Stimulated activated naive CD8-positive, alpha-beta T cell treated with anti-CD3 and anti-CD28 coated beads, Interleukin-15, Interleukin-2, amounts not matched to agents 100 U/mL and 50 U/mL, for 24 hours (primary cell): ENCODE measurements around the gene KANSL2.
"Not testable (repeated sequence)": the region's sequence is repeated elsewhere in the genome, so short reads cannot be mapped to it uniquely, and the experiment has no call there.

Experiments
- ATAC-seq: fragments of 150-1000 bp; cut with Tn5 transposase; one replicate; pipeline ENCODE4 v1.10.0; 2021
- DNase-seq: peaks from one replicate; pipeline ENCODE4 v3.0.0; 2021

The KANSL2 gene

DNA sequence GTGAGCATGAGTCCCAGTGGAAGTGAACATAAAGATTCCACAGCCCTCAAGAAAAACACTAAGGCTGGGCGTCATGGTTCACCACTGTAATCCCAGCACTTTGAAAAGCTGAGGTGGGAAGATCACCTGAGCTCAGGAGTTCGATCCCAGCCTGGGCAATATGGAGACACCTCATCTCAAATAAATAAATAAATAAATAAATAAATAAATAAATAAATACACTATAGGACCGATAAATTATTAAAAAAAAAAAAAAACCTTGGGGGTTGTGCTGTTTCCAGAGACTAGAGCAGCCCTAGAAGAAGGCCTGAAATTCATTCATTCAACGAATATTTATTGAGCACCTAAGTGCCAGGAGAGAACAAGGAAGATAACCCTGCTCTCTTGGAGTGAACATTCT lies 1.5 kb upstream of the KANSL2 start:
- DNase-seq, result no peak
- ATAC-seq, result no peak

DNA sequence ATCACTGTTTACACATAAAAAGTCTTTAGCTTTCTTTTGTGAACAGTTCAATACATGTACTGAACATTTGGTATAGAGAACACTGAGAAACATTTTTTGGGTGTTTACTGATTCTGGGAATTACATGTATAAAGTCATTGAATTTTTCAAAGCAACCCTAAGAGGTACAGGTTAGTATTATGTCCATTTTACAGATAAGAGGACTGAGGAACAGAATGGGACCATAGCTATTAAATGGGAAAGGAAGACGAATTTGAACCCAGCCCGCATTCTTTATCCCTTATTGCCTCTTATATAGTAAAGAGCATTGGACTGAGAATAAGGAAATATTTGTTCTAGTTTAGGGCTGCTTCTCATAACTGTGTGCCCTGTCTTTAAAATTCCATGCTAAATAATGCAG lies 889 bp upstream of the KANSL2 start:
- DNase-seq, result no peak
- no peak for ATAC-seq

DNA sequence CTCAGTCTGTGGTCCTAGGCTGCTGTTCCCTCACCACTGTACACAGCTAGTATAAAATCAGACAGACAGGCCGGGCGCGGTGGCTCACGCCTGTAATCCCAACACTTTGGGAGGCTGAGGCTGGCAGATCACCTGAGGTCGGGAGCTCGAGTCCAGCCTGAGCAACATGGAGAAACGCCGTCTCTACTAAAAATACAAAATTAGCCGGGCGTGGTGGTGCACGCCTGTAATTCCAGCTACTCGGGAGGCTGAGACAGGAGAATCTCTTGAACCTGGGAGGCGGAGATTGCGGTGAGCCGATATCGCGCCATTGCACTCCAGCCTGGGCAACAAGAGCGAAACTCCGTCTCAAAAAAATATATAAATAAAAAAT lies 481 bp upstream of the KANSL2 start:
- not testable (repeated sequence) for ATAC-seq, DNase-seq

DNA sequence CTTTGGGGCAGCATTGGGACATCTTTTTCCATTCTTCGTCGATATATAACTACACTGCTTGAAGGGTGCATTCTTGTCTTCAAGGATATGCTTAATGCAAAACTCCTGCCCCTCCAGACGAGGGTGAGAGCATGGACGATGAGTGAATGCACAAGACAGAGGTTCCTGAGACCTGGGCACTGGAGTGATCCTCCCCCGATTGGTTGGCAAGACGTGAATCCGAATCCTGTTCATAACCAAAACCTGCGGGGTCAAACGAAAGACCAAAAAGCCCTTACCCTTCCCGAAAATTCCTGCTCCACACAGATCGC lies 684 bp downstream of the KANSL2 start:
- DNase-seq, result no peak

DNA sequence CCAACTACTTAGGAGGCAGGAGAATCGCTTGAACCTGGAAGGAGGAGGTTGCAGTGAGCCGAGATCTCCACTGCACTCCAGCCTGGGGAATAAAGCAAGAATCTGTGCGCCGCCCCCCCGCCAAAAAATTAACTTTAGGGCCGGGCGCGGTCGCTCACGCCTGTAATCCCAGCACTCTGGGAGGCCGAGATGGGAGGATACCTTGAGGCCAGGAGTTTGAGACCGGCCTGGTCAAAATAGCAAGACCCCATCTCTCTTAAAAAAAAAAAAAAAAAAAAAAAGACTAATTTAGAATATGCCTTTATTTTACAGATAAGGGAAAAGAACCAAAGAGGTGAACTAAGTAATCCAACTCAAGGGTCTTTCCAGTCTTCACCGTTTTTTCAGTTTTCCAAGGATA lies 1.2 kb downstream of the KANSL2 start:
- no peak for DNase-seq
- no peak for ATAC-seq

More for the DNA sequence above, 684 bp downstream of the KANSL2 start:
- no peak for ATAC-seq

DNA sequence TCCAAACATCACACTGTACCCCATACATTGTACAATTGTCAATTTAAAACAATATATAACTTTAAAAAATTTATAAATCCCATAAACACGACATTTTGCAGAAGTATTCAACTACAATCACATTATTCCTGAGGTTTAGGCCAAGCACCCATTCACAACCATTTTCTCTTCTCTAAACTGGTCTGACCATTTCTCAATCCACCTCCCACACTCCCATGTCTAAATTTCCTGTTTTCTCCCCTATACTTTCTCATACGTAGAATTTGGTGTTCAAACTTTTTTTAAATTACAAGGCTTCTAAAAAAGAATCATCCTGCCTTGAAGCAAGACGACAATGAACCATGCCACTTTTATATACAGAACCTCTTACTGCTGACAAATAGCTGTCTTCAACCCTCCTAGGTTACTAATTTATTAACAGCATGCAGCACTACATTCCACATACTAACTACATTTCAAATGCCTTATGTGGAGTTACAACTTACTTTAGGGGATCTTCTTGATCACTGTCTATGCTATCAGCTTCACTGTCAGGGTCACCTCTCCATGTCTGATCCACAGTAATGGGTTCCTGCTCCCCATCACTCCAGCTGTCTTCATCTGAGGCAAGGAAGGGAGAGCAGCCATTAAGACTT lies 3.4 kb downstream of the KANSL2 start:
- ATAC-seq, result no peak
- DNase-seq, result no peak

DNA sequence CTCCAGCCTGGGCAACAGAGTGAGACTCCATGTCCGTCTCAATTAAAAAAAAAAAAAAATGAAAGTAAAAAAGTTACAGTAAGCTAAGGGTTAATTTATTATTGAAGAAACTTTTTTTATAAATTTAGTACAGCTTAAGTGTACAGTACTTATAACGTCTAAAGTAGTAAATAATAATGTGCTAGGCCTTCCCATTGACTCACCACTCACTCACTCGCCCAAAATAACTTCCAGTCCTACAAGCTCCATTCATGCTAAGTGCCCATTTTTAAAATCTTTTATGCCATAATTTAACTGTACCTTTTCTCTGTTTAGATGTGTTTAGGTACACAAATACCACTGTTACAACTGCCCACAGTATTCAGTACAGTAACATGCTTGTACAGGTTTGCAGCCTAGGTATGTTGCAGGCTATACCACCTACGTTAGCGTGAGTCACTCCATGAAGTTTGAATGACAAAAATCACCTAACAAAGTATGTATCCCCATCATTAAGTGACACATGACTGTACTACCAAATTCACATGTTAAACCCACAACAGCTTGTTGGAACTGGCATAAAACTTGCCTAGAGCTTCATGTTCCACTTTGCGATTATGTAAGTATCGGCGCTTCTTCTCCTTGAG lies 10.7 kb downstream of the KANSL2 start:
- no peak for DNase-seq
- ATAC-seq, result no peak

DNA sequence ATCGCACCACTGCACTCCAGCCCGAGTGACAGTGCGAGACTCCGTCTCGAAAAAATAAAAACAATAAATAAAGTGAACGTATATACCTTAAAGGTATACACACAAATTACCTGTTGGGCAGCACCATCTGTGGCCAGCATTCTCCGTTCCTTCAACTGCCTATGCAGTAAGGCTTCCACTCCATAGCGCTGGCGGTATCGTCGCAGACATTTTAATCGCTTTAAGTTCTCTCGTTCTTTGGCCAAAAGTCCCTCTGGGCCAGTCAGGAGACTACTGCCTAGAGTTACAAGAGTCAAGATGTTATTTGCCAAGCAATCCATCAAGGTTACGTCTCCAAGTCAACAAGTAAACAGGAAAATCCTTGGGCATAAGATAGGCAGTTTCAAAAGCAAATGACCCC lies 13.0 kb downstream of the KANSL2 start:
- ATAC-seq (no peak), DNase-seq (no peak)

DNA sequence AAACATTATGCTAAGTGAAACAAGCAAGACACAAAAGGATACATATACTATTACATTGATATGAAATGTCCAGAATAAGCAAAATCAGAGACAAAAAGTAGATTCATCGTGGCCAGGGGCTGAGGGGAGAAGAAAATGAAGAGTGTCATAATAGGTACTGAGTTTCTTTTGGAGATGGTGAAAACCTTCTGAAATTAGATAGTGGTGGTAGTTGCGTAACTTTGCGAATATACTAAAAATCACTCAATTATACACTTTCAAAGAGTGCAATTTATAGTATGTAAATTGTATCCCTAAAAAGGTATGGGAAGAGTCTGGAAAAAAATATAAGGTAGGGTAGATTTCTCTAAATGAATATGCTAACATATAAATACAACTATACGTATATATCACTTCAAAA lies 22.2 kb downstream of the KANSL2 start:
- ATAC-seq (no peak), DNase-seq (no peak)

DNA sequence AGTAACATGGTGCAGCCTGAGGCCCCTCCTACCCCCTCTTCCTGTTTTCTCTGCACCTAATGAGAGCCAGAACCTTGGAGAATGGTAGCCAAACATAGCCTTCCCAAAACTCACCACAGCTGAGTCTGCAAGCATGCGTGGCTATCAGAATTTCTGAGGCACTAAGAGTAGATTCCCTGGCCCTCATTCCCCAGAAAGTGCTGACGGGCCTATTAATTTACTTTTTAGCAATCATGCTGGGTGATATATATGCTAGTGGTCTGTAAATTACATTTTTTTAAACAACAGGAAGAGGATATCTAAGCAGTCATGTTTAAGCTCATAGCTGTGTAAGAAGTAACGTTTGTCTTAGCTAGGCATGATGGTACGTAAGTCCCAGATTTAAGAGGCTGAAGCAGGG lies 30.4 kb downstream of the KANSL2 start:
- no peak for DNase-seq
- ATAC-seq, result no peak

DNA sequence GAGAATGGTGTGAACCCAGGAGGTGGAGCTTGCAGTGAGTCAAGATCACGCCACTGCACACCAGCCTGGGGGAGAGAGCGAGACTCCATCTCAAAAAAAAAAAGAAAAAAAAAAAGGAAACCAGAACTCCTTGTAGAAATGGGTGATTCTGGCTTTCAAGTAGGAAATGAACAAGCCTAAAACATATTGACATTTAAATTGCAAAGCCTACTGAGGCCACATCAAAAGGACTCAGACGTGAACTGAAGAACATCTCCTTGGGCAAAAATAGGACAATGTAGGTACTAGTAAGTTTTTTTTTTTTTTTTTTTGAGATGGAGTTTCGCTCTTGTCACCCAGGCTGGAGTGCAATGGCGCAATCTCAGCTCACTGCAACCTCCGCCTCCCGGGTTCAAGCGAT lies 36.7 kb downstream of the KANSL2 start:
- not testable (repeated sequence) for DNase-seq
- ATAC-seq, result peak; percentile 52

DNA sequence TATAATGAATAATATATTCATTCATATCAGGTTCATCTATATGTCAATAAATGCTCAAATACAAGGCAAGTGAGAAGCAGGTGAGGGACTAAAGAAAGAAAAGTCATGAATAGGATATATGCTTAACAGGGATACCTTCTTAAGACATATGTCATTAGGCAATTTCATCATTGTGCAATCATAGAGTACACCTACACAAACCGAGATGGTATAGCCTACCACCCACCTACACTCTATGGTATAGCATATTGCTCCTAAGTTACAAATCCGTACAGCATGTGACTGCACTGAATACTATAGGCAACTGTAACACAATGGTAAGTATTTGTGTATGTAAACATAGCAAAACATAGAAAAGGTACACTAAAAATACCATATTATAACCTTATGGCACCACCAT lies 39.0 kb downstream of the KANSL2 start:
- ATAC-seq (no peak), DNase-seq (no peak)

DNA sequence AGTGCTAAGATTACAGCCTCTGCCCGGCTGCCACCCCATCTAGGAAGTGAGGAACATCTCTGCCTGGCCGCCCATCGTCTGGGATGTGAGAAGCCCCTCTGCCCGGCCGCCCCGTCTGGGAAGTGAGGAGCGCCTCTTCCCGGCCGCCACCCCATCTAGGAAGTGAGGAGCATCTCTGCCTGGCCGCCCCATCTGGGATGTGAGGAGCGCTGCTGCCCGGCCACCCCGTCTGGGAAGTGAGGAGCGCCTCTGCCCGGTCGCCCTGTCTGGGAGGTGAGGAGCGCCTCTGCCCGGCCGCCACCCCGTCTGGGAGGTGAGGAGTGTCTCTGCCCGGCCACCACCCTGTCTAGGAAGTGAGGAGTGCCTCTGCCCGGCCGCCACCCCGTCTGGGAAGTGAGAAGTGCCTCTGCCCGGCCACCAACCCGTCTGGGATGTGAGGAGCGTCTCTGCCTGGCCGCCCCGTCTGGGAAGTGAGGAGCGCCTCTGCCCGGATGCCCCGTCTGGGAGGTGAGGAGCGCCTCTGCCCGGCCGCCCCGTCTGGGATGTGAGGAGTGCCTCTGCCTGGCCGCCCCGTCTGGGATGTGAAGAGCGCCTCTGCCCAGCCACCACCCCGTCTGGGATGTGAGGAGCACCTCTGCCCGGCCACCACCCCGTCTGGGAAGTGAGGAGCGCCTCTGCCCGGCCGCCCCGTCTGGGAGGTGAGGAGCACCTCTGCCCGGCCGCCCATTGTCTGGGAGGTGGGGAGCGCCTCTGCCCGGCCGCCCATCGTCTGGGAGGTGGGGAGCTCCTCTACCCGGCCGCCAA lies 40.1 kb downstream of the KANSL2 start:
- ATAC-seq, DNase-seq: not testable (repeated sequence)

DNA sequence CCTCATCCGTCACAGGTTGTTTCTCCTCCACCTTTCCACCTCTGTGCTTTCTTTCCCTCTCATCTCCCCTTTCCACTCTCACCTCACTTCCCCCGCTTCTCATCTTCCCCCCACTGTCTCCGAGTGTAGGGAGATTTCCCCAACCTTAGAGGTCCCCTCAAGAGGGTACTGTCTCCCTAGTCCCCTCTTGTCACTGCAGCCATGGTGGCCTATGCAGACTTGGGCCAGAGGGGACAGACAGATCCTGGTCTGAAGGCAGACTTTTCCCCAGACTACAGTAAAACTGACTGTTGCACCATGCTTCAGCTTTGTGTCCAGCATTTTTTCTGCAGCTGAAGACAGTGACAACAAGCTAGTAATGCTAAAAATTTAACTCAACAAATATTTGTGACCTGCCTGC lies 41.2 kb downstream of the KANSL2 start:
- ATAC-seq (no peak), DNase-seq (no peak)

DNA sequence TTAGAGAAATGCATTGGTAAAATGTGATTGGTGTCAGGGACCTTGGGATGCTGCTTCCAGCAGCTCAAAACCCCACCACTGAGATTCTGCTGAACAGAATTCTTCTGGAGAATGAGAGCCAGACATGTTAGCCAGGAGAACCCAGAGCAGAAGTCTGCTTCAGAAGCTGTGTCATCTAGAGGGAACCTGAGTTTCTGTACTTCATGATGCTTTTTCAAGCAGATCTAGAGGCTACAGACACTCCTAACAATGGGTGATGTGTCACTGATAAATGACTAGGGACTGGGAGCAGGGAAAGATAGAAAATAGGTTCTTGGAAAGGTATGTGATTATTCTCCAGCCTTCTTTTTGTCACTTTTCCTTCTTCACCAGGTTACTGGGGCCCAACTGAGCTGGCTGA lies 41.6 kb downstream of the KANSL2 start:
- DNase-seq, result no peak
- ATAC-seq, result no peak

DNA sequence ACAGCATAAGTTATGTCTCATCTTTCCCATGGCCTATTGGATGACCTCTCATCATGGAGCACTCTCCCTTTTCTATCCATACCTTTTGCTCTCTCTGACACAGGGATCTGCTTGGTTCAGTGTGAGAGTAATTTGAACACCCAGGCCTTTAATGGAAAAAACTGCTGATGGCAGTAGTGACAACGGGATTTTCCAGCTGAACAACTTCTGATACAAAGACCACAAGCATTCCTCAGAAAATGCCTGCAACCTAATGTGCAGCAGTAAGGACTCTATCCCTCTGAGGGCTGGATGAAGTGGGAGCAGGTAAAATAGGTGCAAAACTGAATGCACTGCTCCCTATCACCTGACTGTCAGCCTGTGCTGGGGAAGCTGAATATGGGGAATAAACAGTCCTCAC lies 51.0 kb downstream of the KANSL2 start:
- ATAC-seq, result no peak
- DNase-seq, result no peak

DNA sequence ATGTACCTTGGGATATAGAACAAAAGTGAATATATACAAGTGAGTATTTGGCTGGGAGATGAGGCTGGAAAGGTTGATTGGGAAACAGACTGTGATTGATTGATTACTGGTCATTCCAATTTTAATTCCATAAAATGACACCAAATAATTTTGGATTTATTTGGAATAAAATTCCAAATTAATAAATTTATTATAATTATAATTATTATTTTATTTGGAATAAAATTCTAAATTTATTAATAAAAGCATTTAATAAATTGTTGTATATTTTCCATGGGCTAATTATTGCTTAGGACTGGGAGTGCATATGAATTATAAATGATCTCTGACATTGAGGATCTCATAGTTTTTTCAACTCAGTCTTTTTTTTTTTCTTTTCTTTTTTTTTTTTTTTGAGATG lies 51.7 kb downstream of the KANSL2 start:
- no peak for ATAC-seq

DNA sequence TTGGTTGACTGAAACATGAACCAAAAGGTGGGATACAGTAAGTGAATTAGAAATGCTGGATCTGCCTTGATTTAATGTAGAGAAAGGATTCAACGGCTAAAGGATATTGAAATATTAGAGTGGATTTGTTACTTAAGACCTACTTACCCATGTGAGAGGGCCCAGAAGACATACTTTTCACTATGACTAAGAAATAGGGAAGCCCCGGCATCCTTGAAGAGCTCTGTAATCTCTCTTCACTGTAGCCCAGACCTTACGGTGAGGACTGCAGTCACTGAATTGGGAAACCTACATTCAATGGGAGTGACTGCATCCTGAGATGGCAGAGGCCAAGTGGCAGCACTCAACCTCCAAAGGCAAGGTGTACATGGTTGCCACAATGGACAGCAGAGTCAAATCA lies 52.5 kb downstream of the KANSL2 start:
- no peak for ATAC-seq
- DNase-seq, result no peak

More for the DNA sequence above, 51.7 kb downstream of the KANSL2 start:
- DNase-seq, result no peak

DNA sequence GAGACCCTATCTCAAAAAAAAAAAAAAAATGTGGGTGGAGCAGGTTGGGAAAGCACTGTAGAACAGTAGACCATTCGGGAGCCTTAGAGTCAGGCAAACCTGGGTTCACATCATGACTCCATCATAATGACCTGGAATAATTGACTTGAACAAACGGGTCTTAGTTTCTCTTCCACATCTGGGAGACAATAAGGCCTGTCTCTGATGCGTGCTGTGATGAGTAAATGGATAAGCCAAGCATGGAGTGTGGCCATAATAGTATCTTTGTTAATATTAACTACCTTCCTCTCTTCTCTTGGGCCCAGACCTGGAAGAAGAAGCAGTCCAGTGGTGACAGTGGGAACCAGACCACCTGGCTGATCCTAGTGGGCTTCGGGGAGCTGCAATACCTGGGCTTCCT lies 54.5 kb downstream of the KANSL2 start:
- DNase-seq (no peak), ATAC-seq (no peak)

DNA sequence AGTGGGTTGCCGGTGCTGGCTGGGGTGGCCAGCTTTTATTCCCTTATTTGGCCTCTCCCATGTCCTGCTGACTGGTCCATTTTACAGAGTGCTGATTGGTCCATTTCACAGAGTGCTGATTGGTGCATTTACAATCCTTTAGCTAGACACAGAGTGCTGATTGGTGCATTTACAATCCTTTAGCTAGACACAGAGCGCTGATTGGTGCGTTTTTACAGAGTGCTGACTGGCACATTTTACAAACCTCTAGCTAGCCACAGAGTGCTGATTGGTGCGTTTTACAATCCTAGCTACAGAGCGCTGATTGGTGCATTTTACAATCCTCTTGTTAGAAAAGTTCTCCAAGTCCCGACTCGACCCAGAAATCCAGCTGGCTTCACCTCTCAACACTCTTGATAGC lies 59.0 kb downstream of the KANSL2 start:
- DNase-seq, ATAC-seq: not testable (repeated sequence)

DNA sequence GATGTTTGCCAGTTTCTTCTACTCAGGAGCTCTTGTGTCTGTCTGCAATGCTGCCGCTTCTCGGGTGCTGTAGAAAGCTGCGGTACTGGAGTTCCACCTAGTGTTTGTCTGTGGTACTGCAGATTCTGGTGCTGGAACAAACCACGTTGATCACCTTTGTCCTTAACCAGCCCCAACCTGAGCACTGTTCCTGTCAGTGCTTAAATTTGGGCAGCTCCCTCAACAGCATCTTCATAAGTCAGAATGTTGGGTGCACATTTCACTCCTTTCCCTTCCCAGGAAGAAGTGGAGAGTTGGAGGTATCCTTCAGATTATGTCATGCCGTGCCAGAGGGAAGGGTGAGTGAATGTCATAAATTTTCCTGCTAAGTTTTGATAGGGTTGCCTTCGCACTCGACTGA lies 63.5 kb downstream of the KANSL2 start:
- ATAC-seq (peak; percentile 81), DNase-seq (peak; percentile 77)

DNA sequence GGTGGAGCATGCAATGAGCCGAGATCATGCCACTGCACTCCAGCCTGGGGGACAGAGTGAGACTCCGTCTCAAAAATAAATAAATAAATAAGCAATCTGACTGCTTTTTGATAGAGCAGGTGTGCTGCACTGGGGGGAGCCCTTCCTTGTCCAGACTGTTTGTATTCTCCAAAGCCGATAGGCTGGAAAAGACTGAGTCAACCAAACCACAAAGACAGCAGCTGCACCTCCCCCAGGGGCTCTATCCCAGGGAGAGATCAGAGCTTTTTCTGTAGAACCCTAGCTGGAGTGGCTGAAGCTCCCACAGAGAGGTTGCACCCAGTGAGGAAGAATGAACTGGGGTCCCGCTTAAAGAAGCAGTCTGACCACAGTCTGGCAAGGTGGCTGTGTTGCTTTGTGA lies 66.4 kb downstream of the KANSL2 start:
- DNase-seq (no peak), ATAC-seq (no peak)

DNA sequence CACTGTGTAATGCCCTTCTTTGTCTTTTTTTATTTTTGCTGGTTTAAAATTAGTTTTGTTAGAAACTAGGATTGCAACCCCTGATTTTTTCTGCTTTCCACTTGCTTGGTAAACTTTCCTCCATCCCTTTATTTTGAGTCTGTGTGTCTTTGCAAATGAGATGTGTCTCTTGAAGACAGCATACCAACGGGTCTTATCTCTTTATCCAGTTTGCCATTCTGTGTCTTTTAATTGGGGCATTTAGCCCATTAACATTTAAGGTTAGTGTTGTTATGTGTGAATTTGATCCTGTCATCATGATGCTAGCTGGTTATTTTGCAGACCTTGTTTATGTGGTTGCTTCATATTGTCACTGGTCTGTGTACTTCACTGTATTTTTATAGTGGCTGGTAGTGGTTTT lies 68.7 kb downstream of the KANSL2 start:
- ATAC-seq, result no peak
- DNase-seq, result no peak
